ENCODE results near the gene MNX1.

The MNX1 gene

GRCh38 chr7:157032644-157033482 is 22.4 kb upstream of the MNX1 start:
- DNase-seq, result no peak

- DNase-seq, result no peak
These were observed 21.7 kb upstream of the MNX1 start for GRCh38 chr7:157032128-157032527.

GRCh38 chr7:157028199-157028903 is 17.9 kb upstream of the MNX1 start:
- DNase-seq, result no peak

- no peak for DNase-seq
These were observed 17.2 kb upstream of the MNX1 start for GRCh38 chr7:157027568-157028198.

GRCh38 chr7:157024716-157025115 is 14.3 kb upstream of the MNX1 start:
- DNase-seq, result no peak

GRCh38 chr7:157023589-157023905 is 13.1 kb upstream of the MNX1 start:
- no peak for DNase-seq

- no peak for DNase-seq
These were observed 12.5 kb upstream of the MNX1 start for GRCh38 chr7:157022681-157023588.

- DNase-seq, result no peak
These were observed 11.6 kb upstream of the MNX1 start for GRCh38 chr7:157021871-157022680.

GRCh38 chr7:157021071-157021870 is 10.8 kb upstream of the MNX1 start:
- DNase-seq, result no peak

- no peak for DNase-seq
These were observed 10.1 kb upstream of the MNX1 start for GRCh38 chr7:157020514-157021070.

- DNase-seq, result no peak
These were observed 9.4 kb upstream of the MNX1 start for GRCh38 chr7:157019718-157020451.

GRCh38 chr7:157018997-157019608 is 8.6 kb upstream of the MNX1 start:
- DNase-seq, result no peak

GRCh38 chr7:157018328-157018996 is 8.0 kb upstream of the MNX1 start:
- DNase-seq, result no peak

GRCh38 chr7:157017603-157018327 is 7.3 kb upstream of the MNX1 start:
- DNase-seq, result no peak

- DNase-seq, result no peak
These were observed 6.7 kb upstream of the MNX1 start for GRCh38 chr7:157017149-157017548.

GRCh38 chr7:157016352-157017041 is 6.0 kb upstream of the MNX1 start:
- no peak for DNase-seq

- no peak for DNase-seq
These were observed 5.5 kb upstream of the MNX1 start for GRCh38 chr7:157016024-157016351.

Measured in CD4-positive, alpha-beta T cell treated with Interleukin-6 for 4 hours (primary cell).